ENCODE results near the gene SBF1.
A peak's percentile ranks its signal among the peaks of the same experiment; 100 is the strongest.

The SBF1 gene

DNA sequence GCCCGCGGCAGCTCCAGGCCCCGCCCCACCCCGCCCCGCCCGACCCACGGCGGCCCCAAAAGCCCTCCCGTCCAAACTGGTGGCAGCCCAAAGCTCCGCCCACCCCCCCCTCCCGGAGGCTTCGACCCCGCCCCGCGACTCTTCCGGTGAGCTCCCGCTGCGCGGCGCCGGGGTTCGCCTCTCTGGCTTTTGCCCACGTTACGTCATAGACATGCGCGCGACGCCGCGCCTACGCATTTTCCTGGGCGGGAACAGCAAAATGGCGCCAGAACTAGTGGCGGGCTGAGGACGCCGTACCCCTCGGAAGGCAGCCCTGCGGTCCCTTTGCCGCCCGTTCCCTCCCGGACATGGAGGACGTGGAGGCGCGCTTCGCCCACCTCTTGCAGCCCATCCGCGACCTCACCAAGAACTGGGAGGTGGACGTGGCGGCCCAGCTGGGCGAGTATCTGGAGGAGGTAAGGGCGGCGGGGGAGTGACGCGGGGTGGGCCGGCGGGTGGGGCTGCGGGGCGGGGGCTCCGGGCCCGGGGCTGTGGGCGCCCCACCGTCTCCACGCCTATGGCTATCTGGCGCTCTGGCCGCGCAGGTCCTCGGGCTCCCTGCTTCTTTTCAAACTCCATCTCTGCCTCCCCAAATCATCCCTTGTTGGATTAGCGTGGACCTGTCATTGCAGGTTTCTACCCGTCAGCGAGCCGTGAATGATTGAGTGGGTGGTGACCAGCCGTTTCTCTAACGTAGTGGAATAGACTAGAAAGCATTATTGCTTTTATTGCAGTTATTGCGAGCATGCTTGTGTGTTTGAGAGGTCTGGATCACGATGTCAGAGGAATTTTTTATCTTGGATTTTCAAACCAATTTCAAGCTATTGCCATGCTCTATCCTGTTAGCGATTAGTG is 33.4 kb upstream of the SBF1 start, which contains the start of gene NCAPH2:
Gene NCAPH2 (plus strand): TSS at position 234 of the 894 bp plus-strand sequence. CDS start 114 bp downstream, at position 348.
- Histone ChIP-seq H3K36me3 (replicated peaks in 1 of 2; ENCODE audit: control insufficient read depth in 2 of 2, insufficient read depth in 2 of 2, low read length in 2 of 2) (peaks cover 16 to 44% of the 10 kb centered on the region in 2 donors), H3K9me3 (replicated peaks in 1 of 2; ENCODE audit: control insufficient read depth in 2 of 2, insufficient read depth in 1 of 2, low read depth in 1 of 2, low read length in 2 of 2) (no peaks in the 10 kb centered on the region), H3K4me2 (ENCODE audit: insufficient read depth, low read length, poor library complexity, severe bottlenecking) (peak within 1 kb of the TSS; percentile 77), H3K27ac (replicated peaks; ENCODE audit: low read length) (peak within 1 kb of the TSS; percentile 69), H3K79me1 (ENCODE audit: low read depth, low read length) (peaks cover 25% of the 10 kb centered on the region), H3K4me1 (ENCODE audit: control insufficient read depth in 2 of 2, insufficient read depth in 1 of 2, low read depth in 1 of 2, low read length in 2 of 2) (peaks cover 9 to 12% of the 10 kb centered on the region in 2 donors), H3K23ac (ENCODE audit: low read depth, low read length, poor library complexity) (peak within 1 kb of the TSS; percentile 98), H3K9ac (ENCODE audit: low read depth, low read length, poor library complexity) (peak within 1 kb of the TSS; percentile 100), H2AFZ (ENCODE audit: low read length) (peak within 1 kb of the TSS; percentile 99), H2BK15ac (ENCODE audit: low read length) (peak within 1 kb of the TSS; percentile 3), H3K4me3 (ENCODE audit: low read length in 2 of 2) (peak within 1 kb of the TSS; percentile 97 to 98), H2BK120ac (ENCODE audit: low read depth, low read length) (no peak within 1 kb of the TSS), H4K8ac (ENCODE audit: low read depth, low read length) (peak within 1 kb of the TSS; percentile 48), H3K18ac (ENCODE audit: low read length) (peak within 1 kb of the TSS; percentile 100), H3K14ac (ENCODE audit: low read length) (peak within 1 kb of the TSS; percentile 99), H2BK12ac (ENCODE audit: low read length) (peak within 1 kb of the TSS; percentile 94), H3K4ac (ENCODE audit: low read length) (peak within 1 kb of the TSS; percentile 93), H3K27me3 (ENCODE audit: control insufficient read depth in 3 of 3, insufficient read depth in 3 of 3, low read depth in 1 of 3, low read length in 3 of 3) (peaks cover 0 to 2% (median 0%) of the 10 kb centered on the region in 3 experiments), H4K91ac (ENCODE audit: low read depth, low read length, poor library complexity) (no peak within 1 kb of the TSS), H2AK5ac (ENCODE audit: low read depth, low read length) (peak within 1 kb of the TSS; percentile 71), H2BK5ac (ENCODE audit: low read length) (peak within 1 kb of the TSS; percentile 75)
- peak; percentile 98 for DNase-seq (ENCODE audit: low spot score)
- WGBS, 2 donors (ENCODE audit: extremely low coverage in 2 of 2, insufficient read length in 2 of 2, insufficient replicate concordance in 1 of 2) = no CpG with 5 or more reads among the region's 76 CpGs

DNA sequence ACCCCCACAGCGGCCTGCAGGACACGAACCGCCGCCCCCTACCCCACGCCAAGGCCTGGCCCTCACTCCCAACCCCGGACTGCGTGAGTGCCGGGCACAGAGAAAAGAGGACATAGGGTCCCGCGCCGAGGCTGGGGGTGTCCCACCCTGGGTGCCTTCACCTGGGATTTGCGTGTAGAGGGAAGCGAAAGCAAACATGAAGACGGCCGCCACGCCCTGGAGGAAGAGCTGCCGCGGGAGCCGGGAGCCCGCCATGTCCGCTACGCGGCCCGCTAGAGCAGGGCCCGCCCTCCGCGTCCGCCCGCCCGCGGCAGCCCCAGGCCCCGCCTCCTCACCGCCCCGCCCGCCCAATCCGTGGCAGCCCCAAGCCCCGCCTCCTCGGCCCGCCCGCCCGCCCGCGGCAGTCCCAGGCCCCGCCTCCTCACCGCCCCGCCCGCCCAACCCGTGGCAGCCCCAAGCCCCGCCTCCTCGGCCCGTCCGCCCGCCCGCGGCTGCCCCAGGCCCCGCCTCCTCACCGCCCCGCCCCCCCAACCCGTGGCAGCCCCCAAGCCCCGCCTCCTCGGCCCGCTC is 32.7 kb upstream of the SBF1 start, which contains the start of gene LMF2:
Gene LMF2 (minus strand): TSS at position 282 of the 570 bp plus-strand sequence. CDS start 27 bp downstream, at position 255.
- no peak within 1 kb of the TSS for H2BK120ac ChIP-seq (ENCODE audit: low read depth, low read length)
- WGBS, 2 donors (ENCODE audit: extremely low coverage in 2 of 2, insufficient read length in 2 of 2, insufficient replicate concordance in 1 of 2) = no CpG with 5 or more reads among the region's 62 CpGs

DNA sequence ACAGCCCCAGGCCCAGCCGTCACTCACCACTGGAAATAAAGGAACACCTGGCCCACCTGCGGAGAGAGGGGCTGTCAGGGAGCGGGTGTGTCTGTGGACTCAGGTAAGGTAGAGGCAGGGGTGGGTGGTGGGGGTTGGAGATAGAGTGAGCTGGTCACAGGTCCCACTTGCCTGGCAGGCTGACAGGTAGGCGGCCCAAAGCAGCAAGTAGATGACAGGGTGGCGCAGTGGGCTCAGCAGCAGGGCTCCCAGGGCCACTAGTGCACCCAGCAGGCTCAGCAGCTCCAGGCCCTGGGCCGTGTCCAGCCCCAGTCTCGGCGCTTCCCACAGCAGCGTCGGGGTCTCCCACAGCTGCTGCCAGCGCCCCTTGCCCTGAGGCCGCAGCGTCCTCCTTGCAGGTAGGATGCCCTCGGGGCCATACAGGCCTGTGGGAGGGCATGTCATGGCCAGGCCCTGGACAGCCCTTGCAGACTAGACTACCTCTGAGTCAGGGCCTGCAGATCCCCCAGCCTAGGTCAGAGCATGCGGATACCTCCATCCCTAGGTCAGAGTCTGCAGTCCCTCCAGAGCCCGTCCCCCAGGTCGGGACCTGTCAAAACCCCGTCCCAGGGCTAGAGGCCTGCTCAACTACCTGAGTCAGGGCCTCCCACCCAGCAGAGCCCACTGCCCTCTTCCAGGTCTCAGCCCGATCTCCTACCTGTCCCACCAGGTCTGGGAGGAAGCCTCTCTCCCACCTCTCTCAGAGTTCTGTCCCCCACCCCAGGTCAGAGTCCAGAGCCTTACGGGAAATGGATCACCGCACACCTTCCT is 32.0 kb upstream of the SBF1 start:
- H3K4me2 ChIP-seq (ENCODE audit: insufficient read depth, low read length, poor library complexity, severe bottlenecking) = peak overlapping the region; percentile 77
- H2BK120ac ChIP-seq (ENCODE audit: low read depth, low read length) = no peak overlapping the region
- H3K4ac ChIP-seq (ENCODE audit: low read length) = no peak overlapping the region
- WGBS, 2 donors (ENCODE audit: extremely low coverage in 2 of 2, insufficient read length in 2 of 2, insufficient replicate concordance in 1 of 2) = no CpG with 5 or more reads among the region's 21 CpGs
- H3K4me1 ChIP-seq (ENCODE audit: control insufficient read depth in 2 of 2, insufficient read depth in 1 of 2, low read depth in 1 of 2, low read length in 2 of 2) = peaks cover 9 to 12% of the 10 kb centered on the region in 2 donors
- H3K14ac ChIP-seq (ENCODE audit: low read length) = peak overlapping the region; percentile 98
- H2BK15ac ChIP-seq (ENCODE audit: low read length) = peak overlapping the region; percentile 3
- peak overlapping the region; percentile 69 to 97 for H3K4me3 ChIP-seq (ENCODE audit: low read length in 2 of 2)
- peaks cover 19% of the 10 kb centered on the region for H3K79me1 ChIP-seq (ENCODE audit: low read depth, low read length)
- H3K9ac ChIP-seq (ENCODE audit: low read depth, low read length, poor library complexity) = peak overlapping the region; percentile 98
- H3K27ac ChIP-seq (replicated peaks; ENCODE audit: low read length) = no peak overlapping the region
- H2BK5ac ChIP-seq (ENCODE audit: low read length) = peak overlapping the region; percentile 56
- no peak for DNase-seq (ENCODE audit: low spot score)
- peak overlapping the region; percentile 97 for H3K18ac ChIP-seq (ENCODE audit: low read length)
- H3K27me3 ChIP-seq (ENCODE audit: control insufficient read depth in 3 of 3, insufficient read depth in 3 of 3, low read depth in 1 of 3, low read length in 3 of 3) = no peaks in the 10 kb centered on the region
- H3K36me3 ChIP-seq (replicated peaks in 1 of 2; ENCODE audit: control insufficient read depth in 2 of 2, insufficient read depth in 2 of 2, low read length in 2 of 2) = peaks cover 16 to 42% of the 10 kb centered on the region in 2 donors
- H3K23ac ChIP-seq (ENCODE audit: low read depth, low read length, poor library complexity) = peak overlapping the region; percentile 73
- H2AK5ac ChIP-seq (ENCODE audit: low read depth, low read length) = peak overlapping the region; percentile 71
- peak overlapping the region; percentile 48 for H4K8ac ChIP-seq (ENCODE audit: low read depth, low read length)
- peak overlapping the region; percentile 99 for H2AFZ ChIP-seq (ENCODE audit: low read length)
- H2BK12ac ChIP-seq (ENCODE audit: low read length) = peak overlapping the region; percentile 73
- H3K9me3 ChIP-seq (replicated peaks in 1 of 2; ENCODE audit: control insufficient read depth in 2 of 2, insufficient read depth in 1 of 2, low read depth in 1 of 2, low read length in 2 of 2) = no peaks in the 10 kb centered on the region
- H4K91ac ChIP-seq (ENCODE audit: low read depth, low read length, poor library complexity) = no peak overlapping the region

More for the DNA sequence above, 32.7 kb upstream of the SBF1 start, which contains the start of gene LMF2:
- Histone ChIP-seq H4K91ac (ENCODE audit: low read depth, low read length, poor library complexity) (no peak within 1 kb of the TSS), H3K27ac (replicated peaks; ENCODE audit: low read length) (peak within 1 kb of the TSS; percentile 69), H3K79me1 (ENCODE audit: low read depth, low read length) (peaks cover 22% of the 10 kb centered on the region), H3K27me3 (ENCODE audit: control insufficient read depth in 3 of 3, insufficient read depth in 3 of 3, low read depth in 1 of 3, low read length in 3 of 3) (peaks cover 0 to 2% (median 0%) of the 10 kb centered on the region in 3 experiments), H3K23ac (ENCODE audit: low read depth, low read length, poor library complexity) (peak within 1 kb of the TSS; percentile 98), H3K4ac (ENCODE audit: low read length) (peak within 1 kb of the TSS; percentile 93), H3K36me3 (replicated peaks in 1 of 2; ENCODE audit: control insufficient read depth in 2 of 2, insufficient read depth in 2 of 2, low read length in 2 of 2) (peaks cover 20 to 44% of the 10 kb centered on the region in 2 donors), H3K4me2 (ENCODE audit: insufficient read depth, low read length, poor library complexity, severe bottlenecking) (peak within 1 kb of the TSS; percentile 77), H3K9ac (ENCODE audit: low read depth, low read length, poor library complexity) (peak within 1 kb of the TSS; percentile 100), H2BK12ac (ENCODE audit: low read length) (peak within 1 kb of the TSS; percentile 94), H3K9me3 (replicated peaks in 1 of 2; ENCODE audit: control insufficient read depth in 2 of 2, insufficient read depth in 1 of 2, low read depth in 1 of 2, low read length in 2 of 2) (no peaks in the 10 kb centered on the region), H2BK5ac (ENCODE audit: low read length) (peak within 1 kb of the TSS; percentile 75), H4K8ac (ENCODE audit: low read depth, low read length) (peak within 1 kb of the TSS; percentile 48), H2AFZ (ENCODE audit: low read length) (peak within 1 kb of the TSS; percentile 99), H3K4me1 (ENCODE audit: control insufficient read depth in 2 of 2, insufficient read depth in 1 of 2, low read depth in 1 of 2, low read length in 2 of 2) (peaks cover 9 to 12% of the 10 kb centered on the region in 2 donors), H3K14ac (ENCODE audit: low read length) (peak within 1 kb of the TSS; percentile 99), H3K18ac (ENCODE audit: low read length) (peak within 1 kb of the TSS; percentile 100), H2BK15ac (ENCODE audit: low read length) (peak within 1 kb of the TSS; percentile 3), H3K4me3 (ENCODE audit: low read length in 2 of 2) (peak within 1 kb of the TSS; percentile 97 to 98), H2AK5ac (ENCODE audit: low read depth, low read length) (peak within 1 kb of the TSS; percentile 71)
- DNase-seq (ENCODE audit: low spot score) = no peak

All from neuronal stem cell (in vitro differentiated cells).